GM23338 (cell line): ENCODE measurements around the gene ORC4. TPM values are rescaled to one million over a fixed set of nuclear protein-coding genes. Genes with fewer than 3 reads are reported as not detected.

Experiments used
- ATAC-seq: fragments of 200-7000 bp; cut with Tn5 transposase; 3 replicates; pipeline ENCODE4 v1.9.1; 2020
- DNase-seq: peaks from one replicate; pipeline ENCODE4 v3.0.0-alpha.2; 2015; ENCODE audit warnings: low spot score
- H2AFZ ChIP-seq: fragments of 200-600 bp; sonication (generic); 2 replicates; pipeline ENCODE4 v1.8.0; 2016; ENCODE audit warnings: antibody characterized with exemption, mild to moderate bottlenecking, moderate library complexity
- H3F3A ChIP-seq: fragments of 200-600 bp; sonication (generic); replicated peaks from 2 replicates; pipeline ENCODE4 v1.8.0; 2017; ENCODE audit warnings: antibody characterized with exemption, mixed run types, low read depth
- H3K27ac ChIP-seq: fragments of 200-600 bp; sonication (generic); 2 replicates; pipeline ENCODE4 v1.6.1; 2016; ENCODE audit warnings: low read depth
- H3K27me3 ChIP-seq: fragments of 200-600 bp; sonication (generic); 2 replicates; pipeline ENCODE4 v1.8.0; 2016; ENCODE audit warnings: mild to moderate bottlenecking, mixed run types, moderate library complexity; ENCODE audit not compliant: insufficient read depth
- H3K36me3 ChIP-seq: fragments of 200-600 bp; sonication (generic); 2 replicates; pipeline ENCODE4 v1.8.0; 2016; ENCODE audit warnings: mild to moderate bottlenecking; ENCODE audit not compliant: insufficient read depth
- H3K4me1 ChIP-seq: fragments of 200-600 bp; sonication (generic); 2 replicates; pipeline ENCODE4 v1.8.0; 2016; ENCODE audit warnings: mild to moderate bottlenecking, moderate library complexity; ENCODE audit not compliant: insufficient read depth
- H3K4me2 ChIP-seq: fragments of 200-600 bp; sonication (generic); 2 replicates; pipeline ENCODE4 v1.7.1; 2017; ENCODE audit warnings: mixed run types
- H3K4me3 ChIP-seq: fragments of 200-600 bp; sonication (generic); 2 replicates; pipeline ENCODE4 v1.6.1; 2016; ENCODE audit warnings: mixed run types
- H3K79me2 ChIP-seq: fragments of 200-600 bp; sonication (generic); replicated peaks from 2 replicates; pipeline ENCODE4 v1.8.0; 2017; ENCODE audit warnings: mild to moderate bottlenecking; ENCODE audit not compliant: insufficient read depth
- H3K9me2 ChIP-seq: fragments of 200-600 bp; sonication (generic); 2 replicates; pipeline ENCODE4 v1.8.0; 2017; ENCODE audit not compliant: insufficient read depth
- H4K20me1 ChIP-seq: fragments of 200-600 bp; sonication (generic); replicated peaks from 2 replicates; pipeline ENCODE4 v1.8.0; 2017; ENCODE audit warnings: mild to moderate bottlenecking; ENCODE audit not compliant: insufficient read depth
- H3K27ac Mint-ChIP-seq: 2 replicates; pipeline ENCODE4 v1.8.0; 2020; ENCODE audit warnings: inconsistent platforms, mild to moderate bottlenecking, moderate library complexity, mixed read lengths
- H3K27me3 Mint-ChIP-seq: 3 replicates; pipeline ENCODE4 v1.8.0; 2022; ENCODE audit warnings: low read depth, mild to moderate bottlenecking, moderate library complexity, mixed read lengths, inconsistent platforms; ENCODE audit not compliant: insufficient read depth, poor library complexity
- H3K36me3 Mint-ChIP-seq: 3 replicates; pipeline ENCODE4 v1.8.0; 2021; ENCODE audit warnings: low read depth, mild to moderate bottlenecking, inconsistent platforms, moderate library complexity, mixed read lengths
- H3K4me1 Mint-ChIP-seq: 3 replicates; pipeline ENCODE4 v1.8.0; 2020; ENCODE audit warnings: mild to moderate bottlenecking, inconsistent platforms, mixed read lengths
- H3K4me3 Mint-ChIP-seq: 3 replicates; pipeline ENCODE4 v1.8.0; 2021; ENCODE audit warnings: moderate library complexity, mild to moderate bottlenecking, inconsistent platforms, mixed read lengths
- H3K9me3 Mint-ChIP-seq: 3 replicates; pipeline ENCODE4 v1.8.0; 2020; ENCODE audit warnings: moderate library complexity, mild to moderate bottlenecking, inconsistent platforms, mixed read lengths
- CREB1 ChIP-seq: fragments of 250-450 bp; sonication (Bioruptor Pico); IDR thresholded peaks from 2 replicates; pipeline ENCODE4 v1.5.0; 2020; ENCODE audit warnings: low read depth, mild to moderate bottlenecking, moderate library complexity
- EZH2phosphoT487 ChIP-seq: fragments of 200-600 bp; sonication (generic); IDR thresholded peaks from one replicate; pipeline ENCODE4 v1.8.1; 2018; ENCODE audit warnings: antibody characterized with exemption; ENCODE audit not compliant: unreplicated experiment
- JUNB ChIP-seq: IDR thresholded peaks from one replicate; pipeline ENCODE4 v1.6.1; 2016; ENCODE audit warnings: antibody characterized with exemption; ENCODE audit not compliant: unreplicated experiment
- NANOG ChIP-seq: IDR thresholded peaks from 2 replicates; pipeline ENCODE4 v1.6.1; 2016; ENCODE audit warnings: antibody characterized with exemption, borderline replicate concordance
- POLR2AphosphoS5 ChIP-seq: IDR thresholded peaks from 2 replicates; pipeline ENCODE4 v1.6.1; 2016; ENCODE audit warnings: antibody characterized with exemption, low read depth
- STAT1 ChIP-seq: IDR thresholded peaks from one replicate; pipeline ENCODE4 v1.6.1; 2016; ENCODE audit warnings: antibody characterized with exemption; ENCODE audit not compliant: unreplicated experiment
- ZNF114 ChIP-seq: fragments of 250-450 bp; sonication (Bioruptor Pico); IDR thresholded peaks from 2 replicates; pipeline ENCODE4 v1.5.0; 2020; ENCODE audit warnings: mild to moderate bottlenecking, moderate library complexity
- ZNF331 ChIP-seq: fragments of 250-450 bp; sonication (Bioruptor Pico); IDR thresholded peaks from 2 replicates; pipeline ENCODE4 v1.5.0; 2020; ENCODE audit warnings: low read depth, mild to moderate bottlenecking, moderate library complexity
- polyA plus RNA-seq: library from polyadenylated mRNA; unstranded; fragments of >200 nt; fragmentation: Nextera tagmentation; extraction: Ambion mirVana; gene quantifications from 2 replicates; pipeline ENCODE4 v1.2.1, GENCODE V29; 2016
- total RNA-seq: library from RNA; depleted of rRNA; stranded (reverse); fragments of >200 nt; shearing (Covaris generic); gene quantifications from 2 replicates; pipeline ENCODE4 v1.2.3, GENCODE V29; 2014
- TF ChIP-seq, protein P1 (sequence below): IDR thresholded peaks from 2 replicates; pipeline ENCODE4 v1.6.1; 2016; ENCODE audit warnings: antibody characterized with exemption
- TF ChIP-seq, protein P2 (sequence below), 2 experiments: fragments of 200-600 bp in 1 of 2; sonication (generic) in 1 of 2; conservative IDR thresholded peaks; 2 replicates each; pipeline versions ENCODE4 v1.5.1 to v1.6.1; 2016 to 2017; ENCODE audit warnings: antibody characterized with exemption in 2 of 2, low read depth in 2 of 2, mild to moderate bottlenecking in 2 of 2, moderate library complexity in 1 of 2
- TF ChIP-seq, protein P3 (sequence below): IDR thresholded peaks from one replicate; pipeline ENCODE4 v1.6.1; 2018; ENCODE audit warnings: antibody characterized with exemption; ENCODE audit not compliant: unreplicated experiment

Gene ORC4
- total and polyA plus RNA-seq, 2 experiments from 2014 or later: 47.5 to 177 TPM

DNA sequence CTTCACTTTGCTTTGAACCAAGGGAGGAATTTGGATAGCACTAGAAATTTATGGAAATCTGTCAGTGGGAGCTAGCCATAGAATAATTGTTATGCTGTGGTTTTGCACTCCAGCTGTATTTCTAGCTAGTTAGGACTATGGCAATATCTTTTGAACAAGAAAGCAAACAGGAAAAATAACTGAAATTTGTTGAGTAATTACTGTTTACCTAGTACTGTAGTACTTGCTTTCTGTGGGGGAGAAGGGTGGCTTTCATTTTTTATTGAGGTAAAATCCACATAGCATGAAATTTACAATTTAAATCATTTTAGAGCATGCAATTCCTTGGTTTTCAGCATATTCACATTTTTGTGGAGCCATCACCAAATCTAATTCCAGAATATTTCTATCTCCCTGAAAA is 28.7 kb upstream of the ORC4 start (continued):
- TF ChIP-seq, protein P1, sequence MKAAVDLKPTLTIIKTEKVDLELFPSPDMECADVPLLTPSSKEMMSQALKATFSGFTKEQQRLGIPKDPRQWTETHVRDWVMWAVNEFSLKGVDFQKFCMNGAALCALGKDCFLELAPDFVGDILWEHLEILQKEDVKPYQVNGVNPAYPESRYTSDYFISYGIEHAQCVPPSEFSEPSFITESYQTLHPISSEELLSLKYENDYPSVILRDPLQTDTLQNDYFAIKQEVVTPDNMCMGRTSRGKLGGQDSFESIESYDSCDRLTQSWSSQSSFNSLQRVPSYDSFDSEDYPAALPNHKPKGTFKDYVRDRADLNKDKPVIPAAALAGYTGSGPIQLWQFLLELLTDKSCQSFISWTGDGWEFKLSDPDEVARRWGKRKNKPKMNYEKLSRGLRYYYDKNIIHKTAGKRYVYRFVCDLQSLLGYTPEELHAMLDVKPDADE: no peak
- TF ChIP-seq JUNB: no peak
- no peak for TF ChIP-seq ZNF114 (CRISPR knock-in tag)
- no peak for TF ChIP-seq STAT1
- TF ChIP-seq CREB1: no peak
- no peak for TF ChIP-seq POLR2AphosphoS5
- TF ChIP-seq, protein P2, sequence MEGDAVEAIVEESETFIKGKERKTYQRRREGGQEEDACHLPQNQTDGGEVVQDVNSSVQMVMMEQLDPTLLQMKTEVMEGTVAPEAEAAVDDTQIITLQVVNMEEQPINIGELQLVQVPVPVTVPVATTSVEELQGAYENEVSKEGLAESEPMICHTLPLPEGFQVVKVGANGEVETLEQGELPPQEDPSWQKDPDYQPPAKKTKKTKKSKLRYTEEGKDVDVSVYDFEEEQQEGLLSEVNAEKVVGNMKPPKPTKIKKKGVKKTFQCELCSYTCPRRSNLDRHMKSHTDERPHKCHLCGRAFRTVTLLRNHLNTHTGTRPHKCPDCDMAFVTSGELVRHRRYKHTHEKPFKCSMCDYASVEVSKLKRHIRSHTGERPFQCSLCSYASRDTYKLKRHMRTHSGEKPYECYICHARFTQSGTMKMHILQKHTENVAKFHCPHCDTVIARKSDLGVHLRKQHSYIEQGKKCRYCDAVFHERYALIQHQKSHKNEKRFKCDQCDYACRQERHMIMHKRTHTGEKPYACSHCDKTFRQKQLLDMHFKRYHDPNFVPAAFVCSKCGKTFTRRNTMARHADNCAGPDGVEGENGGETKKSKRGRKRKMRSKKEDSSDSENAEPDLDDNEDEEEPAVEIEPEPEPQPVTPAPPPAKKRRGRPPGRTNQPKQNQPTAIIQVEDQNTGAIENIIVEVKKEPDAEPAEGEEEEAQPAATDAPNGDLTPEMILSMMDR (conservative IDR thresholded peaks at IDR 0.05; ENCODE audit: low read depth in 2 of 2): no peak

DNA sequence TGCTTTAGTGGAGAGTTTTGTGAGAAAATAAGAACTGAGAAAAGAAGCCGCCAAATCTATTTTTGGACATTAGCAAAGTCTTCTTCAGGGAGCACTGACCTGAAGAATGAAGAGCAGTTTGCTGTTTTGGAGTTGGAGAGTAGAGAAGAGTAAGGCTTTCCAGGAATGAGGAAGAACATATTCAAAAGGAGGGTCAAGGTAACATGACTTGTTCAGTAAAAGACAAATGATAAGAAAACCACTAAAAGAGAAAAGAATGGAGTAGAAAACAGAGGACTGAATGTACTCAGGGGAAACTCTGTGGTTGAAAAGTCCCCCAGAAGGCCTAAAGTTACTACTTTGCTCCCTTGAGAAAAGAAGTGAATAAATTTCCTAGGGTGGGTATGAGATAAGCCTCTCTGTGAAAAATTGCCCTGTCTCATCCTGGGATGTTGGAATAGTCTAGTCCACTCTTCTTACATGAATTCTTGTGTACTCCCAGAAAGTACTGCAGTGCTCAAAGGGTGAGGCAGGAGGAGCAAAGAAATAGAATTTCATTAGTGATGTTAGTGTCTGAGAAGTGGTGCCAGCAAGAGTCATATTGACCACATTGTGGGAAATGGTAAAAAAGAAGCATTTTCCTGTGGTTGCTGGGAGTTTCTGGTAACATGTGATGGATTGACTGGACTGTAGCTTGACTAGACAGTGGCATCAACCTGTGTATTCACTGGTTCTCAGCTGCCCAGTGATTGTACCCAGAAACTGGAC is 28.1 kb upstream of the ORC4 start:
- Histone ChIP-seq H3K9me2 (no peaks in the 10 kb centered on the region), H3F3A (no peaks in the 10 kb centered on the region), H3K27ac (no peak overlapping the region), H4K20me1 (no peaks in the 10 kb centered on the region; the same call in 1 of the 2 replicates), H3K4me1 (peaks cover 35% of the 10 kb centered on the region), H3K4me2 (no peak overlapping the region), H3K4me3 (no peak overlapping the region), H3K79me2 (peaks cover 19% of the 10 kb centered on the region; the same call in 1 of the 2 replicates), H3K36me3 (no peaks in the 10 kb centered on the region), H2AFZ (no peak overlapping the region), H3K27me3 (no peaks in the 10 kb centered on the region)
- H3K36me3 Mint-ChIP-seq: no peaks in the 10 kb centered on the region
- H3K4me3 Mint-ChIP-seq: no peak overlapping the region
- ATAC-seq (no peak), DNase-seq (no peak)
- H3K4me1 Mint-ChIP-seq: peaks cover 51% of the 10 kb centered on the region
- no peaks in the 10 kb centered on the region for H3K27me3 Mint-ChIP-seq
- 0 out of 2 replicates have a peak overlapping the region, but pooled peaks have one; percentile 25 for H3K27ac Mint-ChIP-seq
- H3K9me3 Mint-ChIP-seq: no peaks in the 10 kb centered on the region
- TF ChIP-seq ZNF114 (CRISPR knock-in tag) (no peak), ZNF331 (CRISPR knock-in tag) (no peak), JUNB (no peak), POLR2AphosphoS5 (no peak), EZH2phosphoT487 (no peak), STAT1 (no peak), CREB1 (no peak), NANOG (no peak)
- TF ChIP-seq, protein P2 (conservative IDR thresholded peaks at IDR 0.05; ENCODE audit: low read depth in 2 of 2): no peak
- TF ChIP-seq, protein P3, sequence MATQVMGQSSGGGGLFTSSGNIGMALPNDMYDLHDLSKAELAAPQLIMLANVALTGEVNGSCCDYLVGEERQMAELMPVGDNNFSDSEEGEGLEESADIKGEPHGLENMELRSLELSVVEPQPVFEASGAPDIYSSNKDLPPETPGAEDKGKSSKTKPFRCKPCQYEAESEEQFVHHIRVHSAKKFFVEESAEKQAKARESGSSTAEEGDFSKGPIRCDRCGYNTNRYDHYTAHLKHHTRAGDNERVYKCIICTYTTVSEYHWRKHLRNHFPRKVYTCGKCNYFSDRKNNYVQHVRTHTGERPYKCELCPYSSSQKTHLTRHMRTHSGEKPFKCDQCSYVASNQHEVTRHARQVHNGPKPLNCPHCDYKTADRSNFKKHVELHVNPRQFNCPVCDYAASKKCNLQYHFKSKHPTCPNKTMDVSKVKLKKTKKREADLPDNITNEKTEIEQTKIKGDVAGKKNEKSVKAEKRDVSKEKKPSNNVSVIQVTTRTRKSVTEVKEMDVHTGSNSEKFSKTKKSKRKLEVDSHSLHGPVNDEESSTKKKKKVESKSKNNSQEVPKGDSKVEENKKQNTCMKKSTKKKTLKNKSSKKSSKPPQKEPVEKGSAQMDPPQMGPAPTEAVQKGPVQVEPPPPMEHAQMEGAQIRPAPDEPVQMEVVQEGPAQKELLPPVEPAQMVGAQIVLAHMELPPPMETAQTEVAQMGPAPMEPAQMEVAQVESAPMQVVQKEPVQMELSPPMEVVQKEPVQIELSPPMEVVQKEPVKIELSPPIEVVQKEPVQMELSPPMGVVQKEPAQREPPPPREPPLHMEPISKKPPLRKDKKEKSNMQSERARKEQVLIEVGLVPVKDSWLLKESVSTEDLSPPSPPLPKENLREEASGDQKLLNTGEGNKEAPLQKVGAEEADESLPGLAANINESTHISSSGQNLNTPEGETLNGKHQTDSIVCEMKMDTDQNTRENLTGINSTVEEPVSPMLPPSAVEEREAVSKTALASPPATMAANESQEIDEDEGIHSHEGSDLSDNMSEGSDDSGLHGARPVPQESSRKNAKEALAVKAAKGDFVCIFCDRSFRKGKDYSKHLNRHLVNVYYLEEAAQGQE: no peak
- TF ChIP-seq, protein P1: no peak
